NCI-H524 treated with DMSO at 0.1 percent for 48 hours (cell line): Measurements from ENCODE around the gene NUP93.
"Not testable (repeated sequence)": the region's sequence is repeated elsewhere in the genome, so short reads cannot be mapped to it uniquely, and the experiment has no call there.

Experiments
- DNase-seq: peaks from one replicate; lab custom pipeline; 2025; lab: John Stamatoyannopoulos, UW

The NUP93 gene

GRCh38 chr16:56870276-56870888 is 140.5 kb downstream of the NUP93 start:
- DNase-seq: no peak

GRCh38 chr16:56871172-56871593 is 141.3 kb downstream of the NUP93 start:
- DNase-seq: no peak

GRCh38 chr16:56872863-56873391 is 143.0 kb downstream of the NUP93 start:
- no peak for DNase-seq

- DNase-seq: peak; percentile 16
These were observed 144.9 kb downstream of the NUP93 start for GRCh38 chr16:56874800-56875199.

- no peak for DNase-seq
These were observed 146.1 kb downstream of the NUP93 start for GRCh38 chr16:56876048-56876447.

- DNase-seq: no peak
These were observed 147.7 kb downstream of the NUP93 start for GRCh38 chr16:56877486-56878182.

- no peak for DNase-seq
These were observed 148.4 kb downstream of the NUP93 start for GRCh38 chr16:56878282-56878854.

- no peak for DNase-seq
These were observed 149.3 kb downstream of the NUP93 start for GRCh38 chr16:56879276-56879675.

- no peak for DNase-seq
These were observed 150.2 kb downstream of the NUP93 start for GRCh38 chr16:56880176-56880575.

- no peak for DNase-seq
These were observed 150.8 kb downstream of the NUP93 start for GRCh38 chr16:56880685-56881084.

GRCh38 chr16:56882077-56882800 is 152.3 kb downstream of the NUP93 start:
- no peak for DNase-seq

GRCh38 chr16:56883586-56883985 is 153.7 kb downstream of the NUP93 start:
- no peak for DNase-seq

GRCh38 chr16:56884026-56884582 is 154.2 kb downstream of the NUP93 start:
- no peak for DNase-seq

- DNase-seq: not testable (repeated sequence)
These were observed 155.0 kb downstream of the NUP93 start for GRCh38 chr16:56884929-56885328.

GRCh38 chr16:56885446-56886162 is 155.7 kb downstream of the NUP93 start:
- no peak for DNase-seq

GRCh38 chr16:56886296-56886695 is 156.4 kb downstream of the NUP93 start:
- no peak for DNase-seq

GRCh38 chr16:56886826-56887225 is 156.9 kb downstream of the NUP93 start:
- DNase-seq: no peak

GRCh38 chr16:56888806-56889205 is 158.9 kb downstream of the NUP93 start:
- DNase-seq: no peak

GRCh38 chr16:56889206-56889605 is 159.3 kb downstream of the NUP93 start:
- no peak for DNase-seq

- DNase-seq: no peak
These were observed 161.8 kb downstream of the NUP93 start for GRCh38 chr16:56891685-56892084.

- no peak for DNase-seq
These were observed 162.8 kb downstream of the NUP93 start for GRCh38 chr16:56892705-56893104.
